Thyroid gland (tissue), 4 donors: Measurements from ENCODE around the gene SLC3A2. TPM values are rescaled to one million over a fixed set of nuclear protein-coding genes. Genes with fewer than 3 reads are reported as not detected.

Source experiments
- DNase-seq, 2 donors: peaks; one replicate each; pipeline ENCODE4 v3.0.0-alpha.2; 2019
- H3K27ac ChIP-seq, 3 donors: fragments of 200-600 bp; sonication (generic); 1 replicate in 2 of 3; 2 replicates in 1 of 3; pipeline ENCODE4 v1.5.1; 2016 to 2019; ENCODE audit warnings: mild to moderate bottlenecking in 1 of 3, moderate library complexity in 1 of 3
- H3K27me3 ChIP-seq: fragments of 200-600 bp; sonication (generic); one replicate; pipeline ENCODE4 v1.5.1; 2019
- H3K36me3 ChIP-seq, 2 donors: fragments of 200-600 bp; sonication (generic); one replicate each; pipeline ENCODE4 v1.5.1; 2016 to 2019
- H3K4me1 ChIP-seq, 2 donors: fragments of 200-600 bp; sonication (generic); one replicate each; pipeline ENCODE4 v1.5.1; 2017 to 2019
- H3K4me3 ChIP-seq, 3 donors: fragments of 200-600 bp; sonication (generic); replicated peaks in 1 of 3; 1 replicate in 2 of 3; 2 replicates in 1 of 3; pipeline ENCODE4 v1.5.1; 2016; ENCODE audit warnings: mild to moderate bottlenecking in 1 of 3
- H3K9me3 ChIP-seq: fragments of 200-600 bp; sonication (generic); one replicate; pipeline ENCODE4 v1.5.1; 2017
- POLR2A ChIP-seq, 2 donors: fragments of 450-650 bp; IDR thresholded peaks; one replicate each; pipeline ENCODE4 v1.6.1; 2017; ENCODE audit warnings: antibody characterized with exemption in 2 of 2, mild to moderate bottlenecking in 2 of 2, moderate library complexity in 1 of 2
- WGBS, 2 donors: methylation state at CpG; one replicate each; pipeline ENCODE4 v1.1.5; 2017; 5-methylcytosine and 5-hydroxymethylcytosine counted together
- intact Hi-C: fragments of 100-400 bp; cut with DNase I; formaldehyde crosslinking; loops from one replicate; pipeline ENCODE4 v1.15.1; 2023
- total RNA-seq, 4 donors: library from RNA; depleted of rRNA; stranded (reverse); fragments of >200 nt; gene quantifications; one replicate each; pipeline ENCODE4 v1.2.3, GENCODE V29; 2016
- TF ChIP-seq, protein P1 (sequence below), 6 experiments: fragments of 200-600 bp in 3 of 6; fragments of 450-650 bp in 3 of 6; sonication (generic) in 3 of 6; IDR thresholded peaks; one replicate each; pipeline ENCODE4 v1.5.1; 2016 to 2019; ENCODE audit warnings: antibody characterized with exemption in 6 of 6, mild to moderate bottlenecking in 2 of 6, inconsistent platforms in 1 of 6, moderate library complexity in 1 of 6

The SLC3A2 gene
- 100 to 1,000 TPM; 145 to 295 (median 159) TPM for total RNA-seq

DNA sequence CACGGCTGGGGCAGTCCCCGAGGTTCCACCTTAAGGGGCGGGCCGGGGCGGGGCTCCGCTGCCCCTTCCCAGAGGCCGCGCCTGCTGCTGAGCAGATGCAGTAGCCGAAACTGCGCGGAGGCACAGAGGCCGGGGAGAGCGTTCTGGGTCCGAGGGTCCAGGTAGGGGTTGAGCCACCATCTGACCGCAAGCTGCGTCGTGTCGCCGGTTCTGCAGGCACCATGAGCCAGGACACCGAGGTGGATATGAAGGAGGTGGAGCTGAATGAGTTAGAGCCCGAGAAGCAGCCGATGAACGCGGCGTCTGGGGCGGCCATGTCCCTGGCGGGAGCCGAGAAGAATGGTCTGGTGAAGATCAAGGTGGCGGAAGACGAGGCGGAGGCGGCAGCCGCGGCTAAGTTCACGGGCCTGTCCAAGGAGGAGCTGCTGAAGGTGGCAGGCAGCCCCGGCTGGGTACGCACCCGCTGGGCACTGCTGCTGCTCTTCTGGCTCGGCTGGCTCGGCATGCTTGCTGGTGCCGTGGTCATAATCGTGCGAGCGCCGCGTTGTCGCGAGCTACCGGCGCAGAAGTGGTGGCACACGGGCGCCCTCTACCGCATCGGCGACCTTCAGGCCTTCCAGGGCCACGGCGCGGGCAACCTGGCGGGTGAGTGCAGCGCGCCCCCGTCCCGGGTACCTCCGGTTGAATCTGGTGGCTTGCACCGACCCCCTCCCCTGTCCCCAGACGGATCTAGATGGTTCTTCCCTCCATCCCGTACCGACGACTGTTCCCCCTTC is at the start of gene SLC3A2:
Gene SLC3A2, plus strand, starts transcription at position 94 of the 776 bp plus-strand sequence. Its CDS starts 128 bp downstream, at position 222.
- Histone ChIP-seq H3K27ac (peak within 1 kb of the TSS; percentile 96 to 99 (median 99)), H3K9me3 (no peaks in the 10 kb centered on the region), H3K27me3 (no peaks in the 10 kb centered on the region), H3K4me1 (peaks cover 33 to 52% of the 10 kb centered on the region in 2 donors), H3K4me3 (peak within 1 kb of the TSS; percentile 85 to 99 (median 94)), H3K36me3 (peaks cover 33 to 35% of the 10 kb centered on the region in 2 donors)
- 0% methylated on average over 42 of the region's 69 CpGs for WGBS, 2 donors
- peak; percentile 91 for DNase-seq
- TF ChIP-seq POLR2A (IDR thresholded peaks at IDR 0.05), result peak; percentile 94 to 99
- TF ChIP-seq, protein P1, sequence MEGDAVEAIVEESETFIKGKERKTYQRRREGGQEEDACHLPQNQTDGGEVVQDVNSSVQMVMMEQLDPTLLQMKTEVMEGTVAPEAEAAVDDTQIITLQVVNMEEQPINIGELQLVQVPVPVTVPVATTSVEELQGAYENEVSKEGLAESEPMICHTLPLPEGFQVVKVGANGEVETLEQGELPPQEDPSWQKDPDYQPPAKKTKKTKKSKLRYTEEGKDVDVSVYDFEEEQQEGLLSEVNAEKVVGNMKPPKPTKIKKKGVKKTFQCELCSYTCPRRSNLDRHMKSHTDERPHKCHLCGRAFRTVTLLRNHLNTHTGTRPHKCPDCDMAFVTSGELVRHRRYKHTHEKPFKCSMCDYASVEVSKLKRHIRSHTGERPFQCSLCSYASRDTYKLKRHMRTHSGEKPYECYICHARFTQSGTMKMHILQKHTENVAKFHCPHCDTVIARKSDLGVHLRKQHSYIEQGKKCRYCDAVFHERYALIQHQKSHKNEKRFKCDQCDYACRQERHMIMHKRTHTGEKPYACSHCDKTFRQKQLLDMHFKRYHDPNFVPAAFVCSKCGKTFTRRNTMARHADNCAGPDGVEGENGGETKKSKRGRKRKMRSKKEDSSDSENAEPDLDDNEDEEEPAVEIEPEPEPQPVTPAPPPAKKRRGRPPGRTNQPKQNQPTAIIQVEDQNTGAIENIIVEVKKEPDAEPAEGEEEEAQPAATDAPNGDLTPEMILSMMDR (IDR thresholded peaks at IDR 0.05), result peak; percentile 25 to 87 (median 68)
- intact Hi-C loops, result no loop called here

- DNase-seq, result no peak
- intact Hi-C loops, result loop anchor here (10.0 kb wide), 1 partner anchor 46 kb away; the partner anchor contains the start of gene TMEM179B
- H3K36me3 ChIP-seq, result peaks cover 18 to 28% of the 10 kb centered on the region in 2 donors
- no peaks in the 10 kb centered on the region for H3K27me3 ChIP-seq
- no peaks in the 10 kb centered on the region for H3K9me3 ChIP-seq
- WGBS, 2 donors, result 1 to 2% methylated on average over 20 to 27 of the region's 33 CpGs
- peaks cover 17 to 19% of the 10 kb centered on the region in 2 donors for H3K4me1 ChIP-seq
- peak overlapping the region; percentile 87 to 94 (median 90) for H3K27ac ChIP-seq
- H3K4me3 ChIP-seq, result peak overlapping the region; percentile 62 to 96 (median 65)
- no peak for TF ChIP-seq POLR2A (IDR thresholded peaks at IDR 0.05)
- TF ChIP-seq, protein P1 (IDR thresholded peaks at IDR 0.05), result no peak
These were observed 49.7 kb upstream of the SLC3A2 start for GRCh38 chr11:62830904-62831519.

DNA sequence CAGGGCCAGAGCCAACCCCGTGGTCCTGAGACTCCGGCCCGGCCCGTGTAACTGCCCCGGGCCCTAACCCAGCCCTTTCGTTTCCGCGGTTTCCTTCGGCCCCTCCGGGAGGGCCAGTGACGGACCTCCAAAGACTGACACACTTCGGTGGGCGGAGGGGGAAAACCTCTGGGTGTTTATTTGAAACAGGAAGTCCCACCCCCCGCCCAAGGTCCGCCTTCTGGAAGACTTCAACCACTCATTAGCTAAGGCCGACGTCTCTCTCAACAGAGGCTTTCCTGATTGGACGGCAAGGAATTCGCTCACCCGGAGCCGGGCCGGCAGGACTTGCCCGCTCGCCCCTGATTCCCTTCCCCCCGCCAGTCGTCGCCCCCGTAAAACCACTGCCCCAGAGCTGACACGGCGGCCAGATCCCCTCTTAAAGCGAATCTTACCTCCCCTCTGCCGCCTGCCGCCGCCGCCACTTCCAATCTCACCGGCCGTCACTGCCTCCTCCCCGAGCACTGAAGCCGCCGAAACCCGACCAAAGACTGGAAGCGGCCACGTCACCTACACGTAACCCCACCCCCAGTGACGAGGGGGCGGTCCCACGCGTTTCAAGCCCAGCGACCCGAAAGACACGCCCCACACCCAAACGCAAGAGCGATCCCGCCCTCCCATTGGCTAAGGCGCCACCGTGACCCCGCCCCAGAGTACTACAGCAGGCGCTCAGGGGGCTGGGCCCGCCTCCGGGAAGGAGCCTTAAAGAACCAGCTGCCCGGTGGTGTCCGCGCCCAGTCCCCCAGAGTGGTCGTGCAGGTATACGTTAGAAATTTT is 49.0 kb upstream of the SLC3A2 start, which contains the start of gene STX5:
Gene STX5, minus strand, starts transcription at position 532 of the 816 bp plus-strand sequence. CDS start 808 bp downstream, outside the sequence.
- intact Hi-C loops, result loop anchor here (10.0 kb wide), 1 partner anchor 47 kb away; the partner anchor contains the start of gene TMEM179B

More for the DNA sequence above, 49.0 kb upstream of the SLC3A2 start, which contains the start of gene STX5:
- H3K27ac ChIP-seq, result peak within 1 kb of the TSS; percentile 87 to 94 (median 90)
- 1% methylated on average over 45 of the region's 65 CpGs; no CpG with 5 or more reads in 1 of the 2 donors for WGBS, 2 donors
- DNase-seq, result peak; percentile 100
- TF ChIP-seq, protein P1 (IDR thresholded peaks at IDR 0.05), result peak in 1 of 6 experiments; percentile 8
- peak; percentile 55 to 92 for TF ChIP-seq POLR2A (IDR thresholded peaks at IDR 0.05)
- H3K36me3 ChIP-seq, result peaks cover 11 to 21% of the 10 kb centered on the region in 2 donors
- peak within 1 kb of the TSS; percentile 62 to 96 (median 65) for H3K4me3 ChIP-seq
- no peaks in the 10 kb centered on the region for H3K9me3 ChIP-seq
- peaks cover 17 to 19% of the 10 kb centered on the region in 2 donors for H3K4me1 ChIP-seq
- no peaks in the 10 kb centered on the region for H3K27me3 ChIP-seq
